Measurements from ENCODE around the gene ANTXRL. TPM values are rescaled to one million over a fixed set of nuclear protein-coding genes. Genes with fewer than 3 reads are reported as not detected.
"Not testable (repeated sequence)": the region's sequence is repeated elsewhere in the genome, so short reads cannot be mapped to it uniquely, and the experiment has no call there.

ANTXRL gene
- total and polyA plus RNA-seq, 2 experiments from 2014 or later: not detected

GRCh38 chr10:46255801-46256747 is 30.7 kb upstream of the ANTXRL start:
- Histone ChIP-seq H3K27me3 (no peaks in the 10 kb centered on the region), H4K20me1 (ENCODE audit: insufficient read depth, poor library complexity, severe bottlenecking) (no peaks in the 10 kb centered on the region), H3K4me1 (ENCODE audit: insufficient read depth) (no peaks in the 10 kb centered on the region), H3K9me3 (ENCODE audit: low read depth) (no peaks in the 10 kb centered on the region), H3K36me3 (replicated peaks; ENCODE audit: insufficient read depth, low read depth) (no peaks in the 10 kb centered on the region), H2AFZ (no peak overlapping the region), H3K9me2 (replicated peaks; ENCODE audit: insufficient read depth) (no peaks in the 10 kb centered on the region), H3K4me2 (no peak overlapping the region), H3K4me3 (no peak overlapping the region), H3K27ac (no peak overlapping the region), H3K79me2 (no peaks in the 10 kb centered on the region)
- 59% methylated on average over 15 of the region's 15 CpGs for WGBS (ENCODE audit: low lambda C conversion rate, missing lambda C conversion rate)
- DNase-seq (ENCODE audit: low spot score): peak; percentile 67
- TF ChIP-seq EZH2phosphoT487 (IDR thresholded peaks at IDR 0.05; ENCODE audit: low read depth, severe bottlenecking, unreplicated experiment) (no peak), EZH2 (IDR thresholded peaks at IDR 0.05; ENCODE audit: borderline replicate concordance) (no peak), CTCF (IDR thresholded peaks at IDR 0.05; ENCODE audit: poor library complexity) (peak; percentile 46)

GRCh38 chr10:46257099-46257498 is 29.7 kb upstream of the ANTXRL start:
- no peak overlapping the region for H3K27ac ChIP-seq
- H3K4me3 ChIP-seq: no peak overlapping the region
- H3K9me3 ChIP-seq (ENCODE audit: low read depth): no peaks in the 10 kb centered on the region
- WGBS (ENCODE audit: low lambda C conversion rate, missing lambda C conversion rate): 97% methylated on average over 4 of the region's 4 CpGs
- no peaks in the 10 kb centered on the region for H4K20me1 ChIP-seq (ENCODE audit: insufficient read depth, poor library complexity, severe bottlenecking)
- no peak for DNase-seq (ENCODE audit: low spot score)
- no peak overlapping the region for H2AFZ ChIP-seq
- H3K9me2 ChIP-seq (replicated peaks; ENCODE audit: insufficient read depth): no peaks in the 10 kb centered on the region
- no peaks in the 10 kb centered on the region for H3K79me2 ChIP-seq
- no peaks in the 10 kb centered on the region for H3K36me3 ChIP-seq (replicated peaks; ENCODE audit: insufficient read depth, low read depth)
- TF ChIP-seq EZH2 (IDR thresholded peaks at IDR 0.05; ENCODE audit: borderline replicate concordance) (no peak), EZH2phosphoT487 (IDR thresholded peaks at IDR 0.05; ENCODE audit: low read depth, severe bottlenecking, unreplicated experiment) (no peak), CTCF (IDR thresholded peaks at IDR 0.05; ENCODE audit: poor library complexity) (no peak)
- no peaks in the 10 kb centered on the region for H3K27me3 ChIP-seq
- H3K4me2 ChIP-seq: no peak overlapping the region
- H3K4me1 ChIP-seq (ENCODE audit: insufficient read depth): no peaks in the 10 kb centered on the region

GRCh38 chr10:46262906-46263560 is 23.8 kb upstream of the ANTXRL start:
- H3K79me2 ChIP-seq; H4K20me1 ChIP-seq (ENCODE audit: insufficient read depth, poor library complexity, severe bottlenecking); H3K27me3 ChIP-seq; H2AFZ ChIP-seq; H3K4me1 ChIP-seq (ENCODE audit: insufficient read depth); H3K9me3 ChIP-seq (ENCODE audit: low read depth); H3K4me3 ChIP-seq; H3K9me2 ChIP-seq (replicated peaks; ENCODE audit: insufficient read depth); H3K27ac ChIP-seq; H3K4me2 ChIP-seq; H3K36me3 ChIP-seq (replicated peaks; ENCODE audit: insufficient read depth, low read depth); DNase-seq (ENCODE audit: low spot score): not testable (repeated sequence)
- 91% methylated on average over 6 of the region's 6 CpGs for WGBS (ENCODE audit: low lambda C conversion rate, missing lambda C conversion rate)

GRCh38 chr10:46263831-46264268 is 22.9 kb upstream of the ANTXRL start:
- TF ChIP-seq EZH2phosphoT487 (IDR thresholded peaks at IDR 0.05; ENCODE audit: low read depth, severe bottlenecking, unreplicated experiment) (no peak), EZH2 (IDR thresholded peaks at IDR 0.05; ENCODE audit: borderline replicate concordance) (no peak), CTCF (IDR thresholded peaks at IDR 0.05; ENCODE audit: poor library complexity) (no peak)
- no peak overlapping the region for H3K4me3 ChIP-seq
- no peaks in the 10 kb centered on the region for H3K27me3 ChIP-seq
- no peaks in the 10 kb centered on the region for H3K9me3 ChIP-seq (ENCODE audit: low read depth)
- no peaks in the 10 kb centered on the region for H3K9me2 ChIP-seq (replicated peaks; ENCODE audit: insufficient read depth)
- no peaks in the 10 kb centered on the region for H3K79me2 ChIP-seq
- 91% methylated on average over 6 of the region's 6 CpGs for WGBS (ENCODE audit: low lambda C conversion rate, missing lambda C conversion rate)
- DNase-seq (ENCODE audit: low spot score): no peak
- H4K20me1 ChIP-seq (ENCODE audit: insufficient read depth, poor library complexity, severe bottlenecking): no peaks in the 10 kb centered on the region
- H2AFZ ChIP-seq: no peak overlapping the region
- H3K27ac ChIP-seq: no peak overlapping the region
- H3K4me2 ChIP-seq: no peak overlapping the region
- no peaks in the 10 kb centered on the region for H3K36me3 ChIP-seq (replicated peaks; ENCODE audit: insufficient read depth, low read depth)
- no peaks in the 10 kb centered on the region for H3K4me1 ChIP-seq (ENCODE audit: insufficient read depth)
